ENCODE data around the gene CPNE4.
"Not testable (repeated sequence)": the region's sequence is repeated elsewhere in the genome, so short reads cannot be mapped to it uniquely, and the experiment has no call there.

CPNE4 gene

DNA sequence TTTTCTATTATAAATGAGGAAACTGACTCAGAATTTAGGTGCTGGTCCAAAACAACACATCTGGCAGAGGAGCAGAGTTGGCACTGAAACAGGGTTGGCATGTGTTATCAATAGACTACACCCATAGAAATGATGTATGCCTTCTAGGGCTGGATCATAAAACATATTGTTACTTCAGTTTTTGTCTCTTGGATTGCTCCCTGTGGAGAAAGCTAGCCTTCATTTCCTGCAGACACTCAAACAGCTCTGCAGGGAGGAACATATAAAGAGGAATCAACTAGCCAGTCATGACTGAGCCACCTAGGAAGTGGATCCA, 531.5 kb downstream of the CPNE4 start:
- Histone ChIP-seq H3K9me3 (ENCODE audit: control insufficient read depth, insufficient read depth, low read length) (no peaks in the 10 kb centered on the region), H3K4me1 (ENCODE audit: control insufficient read depth, insufficient read depth, low read length) (no peaks in the 10 kb centered on the region), H3K27me3 (ENCODE audit: control insufficient read depth, insufficient read depth, low read length) (peaks cover 13% of the 10 kb centered on the region), H3K9ac (ENCODE audit: low read depth, low read length) (no peak overlapping the region), H3K4me3 (ENCODE audit: low read depth, low read length) (peak overlapping the region; percentile 100), H3K36me3 (ENCODE audit: control insufficient read depth, insufficient read depth, low read length) (peaks cover 9% of the 10 kb centered on the region)

DNA sequence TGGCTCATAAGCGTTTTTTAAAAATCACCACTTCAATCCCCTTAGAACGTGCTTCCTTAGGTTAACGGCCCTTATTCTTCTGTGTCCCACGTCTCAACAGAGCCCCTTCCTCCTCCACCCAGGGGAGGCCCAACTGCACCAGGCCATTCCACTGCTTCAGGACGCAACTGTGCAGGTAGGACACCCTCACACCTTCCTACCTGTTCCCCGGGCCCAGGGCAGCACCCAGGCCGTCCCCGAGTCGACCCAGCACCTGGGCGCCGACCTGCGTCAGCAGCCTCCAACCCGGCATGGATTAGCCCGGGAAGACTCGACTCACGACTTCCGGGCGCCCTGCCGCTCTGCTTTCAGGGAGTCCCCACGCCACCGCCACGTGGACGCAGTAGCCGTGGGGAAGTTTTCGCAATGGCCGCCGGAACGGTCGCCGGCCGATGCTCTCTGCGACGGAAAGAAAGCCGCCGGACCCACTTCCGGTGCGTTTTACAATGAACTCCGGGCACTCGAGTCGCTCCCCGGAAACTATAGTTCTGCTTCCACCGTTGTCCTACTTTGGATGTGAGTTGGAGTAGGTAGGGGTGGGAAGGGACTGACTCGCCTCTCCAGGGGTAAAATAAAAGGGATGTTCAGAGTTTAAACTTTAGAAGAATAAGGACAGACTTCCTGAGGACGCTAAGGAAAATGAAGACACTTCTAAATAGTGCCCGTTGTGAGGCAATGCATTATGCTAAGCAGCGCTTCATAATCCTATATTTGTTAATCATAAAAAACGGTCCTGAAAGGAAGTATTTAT, 532.1 kb downstream of the CPNE4 start, which contains the start of gene MRPL3:
Gene MRPL3, minus strand, starts transcription at position 442 of the 790 bp plus-strand sequence. Its CDS starts 150 bp downstream, at position 292.
- Histone ChIP-seq H3K4me1 (ENCODE audit: control insufficient read depth, insufficient read depth, low read length) (no peaks in the 10 kb centered on the region), H3K4me3 (ENCODE audit: low read depth, low read length) (peak within 1 kb of the TSS; percentile 100), H3K36me3 (ENCODE audit: control insufficient read depth, insufficient read depth, low read length) (peaks cover 9% of the 10 kb centered on the region), H3K9me3 (ENCODE audit: control insufficient read depth, insufficient read depth, low read length) (no peaks in the 10 kb centered on the region), H3K27me3 (ENCODE audit: control insufficient read depth, insufficient read depth, low read length) (peaks cover 13% of the 10 kb centered on the region), H3K9ac (ENCODE audit: low read depth, low read length) (peak within 1 kb of the TSS; percentile 100)

DNA sequence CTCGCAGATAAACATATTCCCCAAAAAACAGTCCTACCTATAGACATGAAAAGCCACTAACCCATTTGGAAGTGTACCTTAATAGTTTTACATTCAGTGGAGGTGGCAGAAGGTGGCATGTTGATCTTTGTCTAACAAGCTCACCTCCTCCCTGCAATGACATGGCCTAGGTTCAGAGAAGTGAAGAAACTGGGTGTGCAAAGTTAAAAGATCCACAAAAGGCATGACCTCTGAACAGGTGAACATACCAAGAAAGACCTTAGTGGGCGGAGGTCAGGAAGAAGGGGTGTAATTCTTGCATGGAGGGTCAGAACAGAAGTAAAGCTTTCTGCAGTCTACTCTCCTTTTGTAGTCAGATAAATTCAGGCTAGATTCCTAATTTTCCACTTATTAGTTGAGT, 532.9 kb downstream of the CPNE4 start:
- H3K9me3 ChIP-seq (ENCODE audit: control insufficient read depth, insufficient read depth, low read length), result no peaks in the 10 kb centered on the region
- no peaks in the 10 kb centered on the region for H3K4me1 ChIP-seq (ENCODE audit: control insufficient read depth, insufficient read depth, low read length)
- H3K36me3 ChIP-seq (ENCODE audit: control insufficient read depth, insufficient read depth, low read length), result peaks cover 9% of the 10 kb centered on the region
- H3K9ac ChIP-seq (ENCODE audit: low read depth, low read length), result peak overlapping the region; percentile 100
- H3K27me3 ChIP-seq (ENCODE audit: control insufficient read depth, insufficient read depth, low read length), result peaks cover 13% of the 10 kb centered on the region
- peak overlapping the region; percentile 100 for H3K4me3 ChIP-seq (ENCODE audit: low read depth, low read length)

DNA sequence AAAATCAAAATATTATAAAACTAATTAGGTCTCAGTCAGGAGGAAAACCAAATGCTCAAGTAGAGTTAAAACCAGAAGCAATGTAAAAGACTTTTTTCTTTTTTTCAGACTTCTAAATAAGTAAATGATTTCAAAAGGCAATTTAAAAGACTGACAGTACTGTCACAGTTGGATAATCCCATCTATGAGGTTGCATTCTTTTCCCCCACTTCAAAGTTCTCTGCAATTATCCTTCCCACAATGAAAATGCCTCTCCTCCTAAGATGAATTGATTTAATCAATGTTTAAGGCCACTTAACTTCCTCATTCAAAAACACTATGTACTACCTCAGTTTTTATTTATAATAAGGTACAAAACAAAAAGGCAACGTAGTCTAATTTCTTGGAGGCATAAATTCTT, 540.1 kb downstream of the CPNE4 start:
- no peak overlapping the region for H3K4me3 ChIP-seq (ENCODE audit: low read depth, low read length)
- H3K9ac ChIP-seq (ENCODE audit: low read depth, low read length), result no peak overlapping the region
- H3K36me3 ChIP-seq (ENCODE audit: control insufficient read depth, insufficient read depth, low read length), result peaks cover 6% of the 10 kb centered on the region
- no peaks in the 10 kb centered on the region for H3K9me3 ChIP-seq (ENCODE audit: control insufficient read depth, insufficient read depth, low read length)
- no peaks in the 10 kb centered on the region for H3K4me1 ChIP-seq (ENCODE audit: control insufficient read depth, insufficient read depth, low read length)
- no peaks in the 10 kb centered on the region for H3K27me3 ChIP-seq (ENCODE audit: control insufficient read depth, insufficient read depth, low read length)

DNA sequence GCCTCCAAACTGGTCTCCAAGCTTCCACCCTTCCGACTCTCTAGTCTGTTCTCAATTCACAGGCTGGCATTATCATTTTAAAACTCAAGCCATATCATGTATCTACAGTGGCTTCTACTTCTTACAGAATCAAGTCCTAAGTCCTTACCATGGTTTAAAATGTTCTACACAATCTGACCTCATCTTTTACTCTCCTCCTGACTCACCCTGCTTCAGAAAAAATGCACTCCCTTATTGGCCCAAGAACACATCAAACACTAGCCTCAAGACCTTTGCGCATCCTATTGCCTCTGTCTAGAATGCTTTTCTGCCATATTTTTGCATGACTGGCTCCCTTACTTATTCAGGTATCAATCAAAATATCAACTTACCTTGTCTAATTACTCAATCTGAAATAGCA, 543.0 kb downstream of the CPNE4 start:
- H3K36me3 ChIP-seq (ENCODE audit: control insufficient read depth, insufficient read depth, low read length), result no peaks in the 10 kb centered on the region

DNA sequence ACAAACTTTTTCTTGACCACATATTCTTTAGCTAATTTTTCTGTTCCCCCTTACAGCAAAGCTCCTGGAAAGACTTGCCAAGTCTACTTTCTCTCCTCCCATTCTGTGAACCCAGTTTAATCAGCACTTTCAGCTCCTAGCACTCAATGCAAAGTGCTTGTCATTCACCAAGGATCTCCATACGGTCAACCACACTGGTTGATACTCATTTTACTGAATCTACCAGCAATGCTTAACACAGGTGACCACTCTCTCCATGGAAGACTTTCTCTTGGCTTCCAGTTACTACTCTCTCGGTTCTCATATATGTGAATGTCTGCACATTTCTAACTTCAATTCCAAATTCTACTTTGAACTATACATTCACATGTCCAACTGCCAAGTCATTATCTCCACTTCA, 543.7 kb downstream of the CPNE4 start:
- no peaks in the 10 kb centered on the region for H3K4me1 ChIP-seq (ENCODE audit: control insufficient read depth, insufficient read depth, low read length)
- H3K27me3 ChIP-seq (ENCODE audit: control insufficient read depth, insufficient read depth, low read length), result no peaks in the 10 kb centered on the region
- no peaks in the 10 kb centered on the region for H3K9me3 ChIP-seq (ENCODE audit: control insufficient read depth, insufficient read depth, low read length)
- H3K9ac ChIP-seq (ENCODE audit: low read depth, low read length), result no peak overlapping the region
- no peak overlapping the region for H3K4me3 ChIP-seq (ENCODE audit: low read depth, low read length)
- no peaks in the 10 kb centered on the region for H3K36me3 ChIP-seq (ENCODE audit: control insufficient read depth, insufficient read depth, low read length)

More for the DNA sequence above, 543.0 kb downstream of the CPNE4 start:
- no peak overlapping the region for H3K4me3 ChIP-seq (ENCODE audit: low read depth, low read length)
- H3K4me1 ChIP-seq (ENCODE audit: control insufficient read depth, insufficient read depth, low read length), result no peaks in the 10 kb centered on the region
- no peaks in the 10 kb centered on the region for H3K9me3 ChIP-seq (ENCODE audit: control insufficient read depth, insufficient read depth, low read length)
- H3K27me3 ChIP-seq (ENCODE audit: control insufficient read depth, insufficient read depth, low read length), result no peaks in the 10 kb centered on the region
- no peak overlapping the region for H3K9ac ChIP-seq (ENCODE audit: low read depth, low read length)

DNA sequence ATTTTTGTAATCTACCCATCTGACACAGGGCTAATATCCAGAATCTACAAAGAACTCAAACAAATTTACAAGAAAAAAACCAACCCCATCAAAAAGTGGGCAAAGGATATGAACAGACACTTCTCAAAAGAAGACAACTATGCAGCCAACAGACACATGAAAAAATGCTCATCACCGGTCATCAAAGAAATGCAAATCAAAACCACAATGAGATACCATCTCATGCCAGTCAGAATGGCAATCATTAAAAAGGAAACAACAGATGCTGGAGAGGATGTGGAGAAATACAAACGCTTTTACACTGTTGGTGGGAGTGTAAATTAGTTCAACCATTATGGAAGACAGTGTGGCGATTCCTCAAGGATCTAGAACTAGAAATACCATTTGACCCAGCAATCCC, 548.3 kb downstream of the CPNE4 start:
- H3K9ac ChIP-seq (ENCODE audit: low read depth, low read length); H3K4me3 ChIP-seq (ENCODE audit: low read depth, low read length); H3K27me3 ChIP-seq (ENCODE audit: control insufficient read depth, insufficient read depth, low read length); H3K36me3 ChIP-seq (ENCODE audit: control insufficient read depth, insufficient read depth, low read length); H3K9me3 ChIP-seq (ENCODE audit: control insufficient read depth, insufficient read depth, low read length); H3K4me1 ChIP-seq (ENCODE audit: control insufficient read depth, insufficient read depth, low read length): not testable (repeated sequence)

DNA sequence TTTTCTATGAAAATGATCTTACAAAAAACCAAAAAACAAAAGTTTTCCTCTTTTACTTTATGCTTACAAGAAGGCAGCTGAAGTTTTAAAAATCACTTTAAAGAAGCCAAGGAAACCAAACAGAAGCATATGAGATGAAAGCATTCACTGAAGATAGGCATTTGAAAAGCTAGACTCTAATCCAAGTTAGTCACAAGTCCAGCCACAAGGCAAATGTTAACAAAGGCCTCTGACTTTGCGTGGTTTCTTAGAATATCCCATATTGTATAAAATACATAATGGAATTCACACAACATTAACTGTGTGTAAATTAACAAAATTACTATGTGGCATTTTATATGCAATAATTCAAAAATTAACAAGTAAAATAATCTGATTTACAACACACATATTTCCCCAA, 549.7 kb downstream of the CPNE4 start:
- no peaks in the 10 kb centered on the region for H3K27me3 ChIP-seq (ENCODE audit: control insufficient read depth, insufficient read depth, low read length)
- H3K9ac ChIP-seq (ENCODE audit: low read depth, low read length), result no peak overlapping the region
- H3K9me3 ChIP-seq (ENCODE audit: control insufficient read depth, insufficient read depth, low read length), result no peaks in the 10 kb centered on the region
- H3K4me3 ChIP-seq (ENCODE audit: low read depth, low read length), result no peak overlapping the region
- no peaks in the 10 kb centered on the region for H3K4me1 ChIP-seq (ENCODE audit: control insufficient read depth, insufficient read depth, low read length)
- no peaks in the 10 kb centered on the region for H3K36me3 ChIP-seq (ENCODE audit: control insufficient read depth, insufficient read depth, low read length)

DNA sequence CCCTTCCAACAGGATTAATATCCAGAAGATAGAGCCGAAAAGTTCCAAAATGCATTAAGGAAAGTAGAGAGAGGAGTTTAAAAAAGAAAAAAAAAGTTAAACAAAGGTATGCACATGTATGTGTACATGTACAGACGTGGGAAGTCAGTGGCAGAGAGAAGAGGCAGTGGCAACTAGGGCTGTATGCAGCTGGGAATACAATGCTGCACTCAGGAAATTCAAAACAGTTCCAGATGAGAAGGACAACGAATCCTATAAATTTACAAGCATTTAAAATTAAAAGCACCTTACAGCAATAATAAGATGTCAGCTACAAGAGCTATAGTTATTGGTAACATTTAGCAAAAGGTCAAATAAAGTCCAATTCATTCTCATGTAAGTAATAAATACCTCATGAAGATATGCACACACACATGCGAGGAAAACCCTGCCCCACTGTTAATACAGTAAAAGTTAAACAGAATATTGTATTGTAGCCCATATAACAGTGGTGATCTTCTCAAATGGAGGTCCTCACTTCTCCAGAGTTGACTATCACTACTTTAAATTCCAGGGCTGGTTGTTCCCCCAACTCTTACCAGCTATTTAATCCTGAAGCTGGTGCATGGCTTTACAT, 550.2 kb downstream of the CPNE4 start:
- H3K36me3 ChIP-seq (ENCODE audit: control insufficient read depth, insufficient read depth, low read length), result no peaks in the 10 kb centered on the region
- H3K9ac ChIP-seq (ENCODE audit: low read depth, low read length), result no peak overlapping the region

More for the DNA sequence above, 550.2 kb downstream of the CPNE4 start:
- Histone ChIP-seq H3K9me3 (ENCODE audit: control insufficient read depth, insufficient read depth, low read length) (no peaks in the 10 kb centered on the region), H3K27me3 (ENCODE audit: control insufficient read depth, insufficient read depth, low read length) (no peaks in the 10 kb centered on the region), H3K4me1 (ENCODE audit: control insufficient read depth, insufficient read depth, low read length) (no peaks in the 10 kb centered on the region), H3K4me3 (ENCODE audit: low read depth, low read length) (no peak overlapping the region)
